SK-N-SH (cell line): ENCODE data around the gene DCUN1D1. TPM values are rescaled to one million over a fixed set of nuclear protein-coding genes. Genes with fewer than 3 reads are reported as not detected.

Experiments
- CTCF ChIA-PET: fragments of 300-600, 350-600 bp; formaldehyde crosslinking; extraction: SDS; loops from one replicate; lab custom pipeline; 2021; lab: Yijun Ruan, JAX
- POLR2A ChIA-PET: fragments of 350-600 bp; sonication (Branson Sonifier 250); formaldehyde crosslinking; extraction: SDS; loops from one replicate; lab custom pipeline; 2020; ENCODE audit warnings: antibody characterized with exemption, inconsistent platforms; lab: Yijun Ruan, JAX
- DNase-seq: peaks from one replicate; pipeline ENCODE4 v3.0.0; 2012
- H2AFZ ChIP-seq: fragments of 200-600 bp; sonication (generic); 2 replicates; pipeline ENCODE4 v1.8.1; 2016; ENCODE audit warnings: antibody characterized with exemption, mild to moderate bottlenecking, low read depth
- H3F3A ChIP-seq: fragments of 200-600 bp; sonication (generic); replicated peaks from 2 replicates; pipeline ENCODE3; 2016; ENCODE audit warnings: antibody characterized with exemption, mild to moderate bottlenecking; ENCODE audit not compliant: insufficient read depth
- H3K27ac ChIP-seq, 2 experiments: fragments of 200-500 bp in 1 of 2; fragments of 200-600 bp in 1 of 2; sonication (Bioruptor generic) in 1 of 2; sonication (generic), shearing (Covaris generic) in 1 of 2; 2 replicates each; pipeline versions ENCODE4 v1.5.1 to v1.6.1; 2014 to 2016; ENCODE audit warnings: low read depth in 2 of 2, inconsistent platforms in 1 of 2, low read length in 1 of 2, mild to moderate bottlenecking in 1 of 2, mixed read lengths in 1 of 2
- H3K27me3 ChIP-seq: fragments of 200-600 bp; sonication (generic), shearing (Covaris generic); 2 replicates; pipeline ENCODE4 v1.6.1; 2016; ENCODE audit warnings: mixed run types; ENCODE audit not compliant: insufficient read depth
- H3K36me3 ChIP-seq, 2 experiments: fragments of 200-500 bp in 1 of 2; fragments of 200-600 bp in 1 of 2; sonication (Bioruptor generic) in 1 of 2; sonication (generic) in 1 of 2; replicated peaks in 1 of 2; 2 replicates each; pipeline versions ENCODE3 to v1.5.1; 2014 to 2016; ENCODE audit warnings: low read length in 1 of 2, mild to moderate bottlenecking in 1 of 2; ENCODE audit not compliant: insufficient read depth in 2 of 2, control insufficient read depth in 1 of 2
- H3K4me1 ChIP-seq, 2 experiments: fragments of 200-500 bp in 1 of 2; fragments of 200-600 bp in 1 of 2; sonication (Bioruptor generic) in 1 of 2; sonication (generic), shearing (Covaris generic) in 1 of 2; 2 replicates each; pipeline versions ENCODE4 v1.5.1 to v1.6.1; 2014 to 2016; ENCODE audit warnings: low read depth in 1 of 2, low read length in 1 of 2, mixed run types in 1 of 2; ENCODE audit not compliant: insufficient read depth in 2 of 2, control insufficient read depth in 1 of 2
- H3K4me2 ChIP-seq: fragments of 200-600 bp; sonication (generic), shearing (Covaris generic); 2 replicates; pipeline ENCODE4 v1.6.1; 2017; ENCODE audit warnings: mixed run types
- H3K4me3 ChIP-seq, 2 experiments: fragments of 200-500 bp in 1 of 2; fragments of 200-600 bp in 1 of 2; sonication (Bioruptor generic) in 1 of 2; sonication (generic), shearing (Covaris generic) in 1 of 2; 2 replicates each; pipeline versions ENCODE4 v1.5.1 to v1.8.1; 2014 to 2016; ENCODE audit warnings: low read depth in 2 of 2, inconsistent platforms in 1 of 2, low read length in 1 of 2, mild to moderate bottlenecking in 1 of 2, mixed read lengths in 1 of 2, moderate library complexity in 1 of 2
- H3K79me2 ChIP-seq: fragments of 200-600 bp; sonication (generic); 2 replicates; pipeline ENCODE4 v1.8.1; 2017; ENCODE audit warnings: mild to moderate bottlenecking; ENCODE audit not compliant: insufficient read depth
- H3K9ac ChIP-seq: fragments of 200-600 bp; sonication (generic); 2 replicates; pipeline ENCODE4 v1.6.1; 2017; ENCODE audit warnings: mixed run types
- H3K9me2 ChIP-seq: fragments of 200-600 bp; sonication (generic); 2 replicates; pipeline ENCODE4 v1.6.1; 2017; ENCODE audit warnings: mixed run types
- H3K9me3 ChIP-seq: fragments of 200-600 bp; sonication (generic); 2 replicates; pipeline ENCODE4 v1.6.1; 2017; ENCODE audit warnings: mixed run types, mild to moderate bottlenecking, moderate library complexity
- H4K20me1 ChIP-seq: fragments of 200-600 bp; sonication (generic); 2 replicates; pipeline ENCODE4 v1.6.1; 2017; ENCODE audit warnings: mild to moderate bottlenecking, mixed run types; ENCODE audit not compliant: insufficient read depth
- EZH2phosphoT487 ChIP-seq: fragments of 200-600 bp; sonication (generic); IDR thresholded peaks from 2 replicates; pipeline ENCODE4 v1.6.1; 2017; ENCODE audit warnings: low read depth, mixed run types, mild to moderate bottlenecking, antibody characterized with exemption, moderate library complexity, borderline replicate concordance
- FOXM1 ChIP-seq: IDR thresholded peaks from 2 replicates; pipeline ENCODE4 v1.4.0; 2012; ENCODE audit warnings: low read depth, mild to moderate bottlenecking
- GABPA ChIP-seq: IDR thresholded peaks from 2 replicates; pipeline ENCODE4 v1.4.0; 2012; ENCODE audit warnings: low read depth, mild to moderate bottlenecking
- RAD21 ChIP-seq: IDR thresholded peaks from 2 replicates; pipeline ENCODE4 v1.6.1; 2012; ENCODE audit warnings: mild to moderate bottlenecking, low read length
- SIN3A ChIP-seq: IDR thresholded peaks from 2 replicates; pipeline ENCODE4 v1.6.1; 2012; ENCODE audit warnings: low read depth, mild to moderate bottlenecking, low read length, moderate library complexity, borderline replicate concordance
- SMC3 ChIP-seq: IDR thresholded peaks from 2 replicates; pipeline ENCODE4 v1.6.1; 2012; ENCODE audit warnings: low read depth, low read length, improper control_type of control experiment
- TCF12 ChIP-seq: IDR thresholded peaks from 2 replicates; pipeline ENCODE4 v1.4.0; 2012
- ZBTB33 ChIP-seq: IDR thresholded peaks from 2 replicates; pipeline ENCODE4 v1.4.0; 2012; ENCODE audit warnings: low read depth, borderline replicate concordance
- WGBS: methylation state at CpG from one replicate; pipeline ENCODE4 v1.1.6; 2017; ENCODE audit warnings: low lambda C conversion rate; 5-methylcytosine and 5-hydroxymethylcytosine counted together
- polyA plus RNA-seq, 3 experiments: library from polyadenylated mRNA; depleted of rRNA; stranded (reverse); fragments of >200 nt; gene quantifications; 2 replicates each; pipeline ENCODE4 v1.2.3, GENCODE V29; 2012
- TF ChIP-seq, protein P1 (sequence below): fragments of 150-350 bp; IDR thresholded peaks from 2 replicates; pipeline ENCODE4 v1.6.1; 2017; ENCODE audit warnings: antibody characterized with exemption, low read length, low read depth, borderline replicate concordance
- TF ChIP-seq, protein P2 (sequence below): fragments of 200-600 bp; sonication (generic); IDR thresholded peaks from 2 replicates; pipeline ENCODE4 v1.6.1; 2017; ENCODE audit warnings: antibody characterized with exemption, mild to moderate bottlenecking, moderate library complexity

The DCUN1D1 gene
- polyA plus RNA-seq, 1 of the 3 experiments (the other 2 are of a cell fraction) = 4.5 TPM

- 98% methylated on average over 5 of the region's 5 CpGs for WGBS
- peaks cover 0 to 4% of the 10 kb centered on the region in 2 experiments; a peak in 2 of 4 replicates for H3K4me1 ChIP-seq
- CTCF ChIA-PET = interaction anchor here (0.7 to 3.1 kb wide), 9 partner anchors 8 to 473 kb away, joined by 3 to 24 read pairs (median 4); no protein-coding TSS in a partner anchor
Measured at GRCh38 chr3:182909318-182910040, 70.9 kb downstream of the DCUN1D1 start.

More at GRCh38 chr3:182909318-182910040, 70.9 kb downstream of the DCUN1D1 start:
- no peak overlapping the region; a peak in 1 of 4 replicates for H3K4me3 ChIP-seq
- no peak overlapping the region for H3K9ac ChIP-seq
- H3K9me2 ChIP-seq = no peaks in the 10 kb centered on the region
- TF ChIP-seq RAD21 (peak; percentile 60), FOXM1 (no peak), TCF12 (no peak), ZBTB33 (no peak), GABPA (no peak), SIN3A (no peak), SMC3 (0 out of 2 replicates have a peak, but pooled peaks have one; percentile 25), EZH2phosphoT487 (no peak)
- TF ChIP-seq, protein P1, sequence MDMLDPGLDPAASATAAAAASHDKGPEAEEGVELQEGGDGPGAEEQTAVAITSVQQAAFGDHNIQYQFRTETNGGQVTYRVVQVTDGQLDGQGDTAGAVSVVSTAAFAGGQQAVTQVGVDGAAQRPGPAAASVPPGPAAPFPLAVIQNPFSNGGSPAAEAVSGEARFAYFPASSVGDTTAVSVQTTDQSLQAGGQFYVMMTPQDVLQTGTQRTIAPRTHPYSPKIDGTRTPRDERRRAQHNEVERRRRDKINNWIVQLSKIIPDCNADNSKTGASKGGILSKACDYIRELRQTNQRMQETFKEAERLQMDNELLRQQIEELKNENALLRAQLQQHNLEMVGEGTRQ = no peak
- TF ChIP-seq, protein P2, sequence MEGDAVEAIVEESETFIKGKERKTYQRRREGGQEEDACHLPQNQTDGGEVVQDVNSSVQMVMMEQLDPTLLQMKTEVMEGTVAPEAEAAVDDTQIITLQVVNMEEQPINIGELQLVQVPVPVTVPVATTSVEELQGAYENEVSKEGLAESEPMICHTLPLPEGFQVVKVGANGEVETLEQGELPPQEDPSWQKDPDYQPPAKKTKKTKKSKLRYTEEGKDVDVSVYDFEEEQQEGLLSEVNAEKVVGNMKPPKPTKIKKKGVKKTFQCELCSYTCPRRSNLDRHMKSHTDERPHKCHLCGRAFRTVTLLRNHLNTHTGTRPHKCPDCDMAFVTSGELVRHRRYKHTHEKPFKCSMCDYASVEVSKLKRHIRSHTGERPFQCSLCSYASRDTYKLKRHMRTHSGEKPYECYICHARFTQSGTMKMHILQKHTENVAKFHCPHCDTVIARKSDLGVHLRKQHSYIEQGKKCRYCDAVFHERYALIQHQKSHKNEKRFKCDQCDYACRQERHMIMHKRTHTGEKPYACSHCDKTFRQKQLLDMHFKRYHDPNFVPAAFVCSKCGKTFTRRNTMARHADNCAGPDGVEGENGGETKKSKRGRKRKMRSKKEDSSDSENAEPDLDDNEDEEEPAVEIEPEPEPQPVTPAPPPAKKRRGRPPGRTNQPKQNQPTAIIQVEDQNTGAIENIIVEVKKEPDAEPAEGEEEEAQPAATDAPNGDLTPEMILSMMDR = peak; percentile 71
- H3K36me3 ChIP-seq = peaks cover 28 to 36% of the 10 kb centered on the region in 2 experiments
- H3K4me2 ChIP-seq = no peak overlapping the region
- H4K20me1 ChIP-seq = no peaks in the 10 kb centered on the region
- no peaks in the 10 kb centered on the region for H3K9me3 ChIP-seq
- H3K27me3 ChIP-seq = no peaks in the 10 kb centered on the region
- H3K27ac ChIP-seq = no peak overlapping the region
- DNase-seq = peak; percentile 33
- H3F3A ChIP-seq = no peaks in the 10 kb centered on the region
- POLR2A ChIA-PET = no interaction called here
- no peaks in the 10 kb centered on the region for H3K79me2 ChIP-seq
- H2AFZ ChIP-seq = no peak overlapping the region
